Sciatic nerve (tissue), 2 donors: Measurements from ENCODE around the gene POLN. TPM values are rescaled to one million over a fixed set of nuclear protein-coding genes. Genes with fewer than 3 reads are reported as not detected.
"Not testable (repeated sequence)": the region's sequence is repeated elsewhere in the genome, so short reads cannot be mapped to it uniquely, and the experiment has no call there.

Experiments used
- ATAC-seq: fragments of 200-7000 bp; cut with Tn5 transposase; one replicate; pipeline ENCODE4 v1.9.1; 2020; ENCODE audit warnings: mild to moderate bottlenecking, moderate library complexity
- DNase-seq: peaks from one replicate; pipeline ENCODE4 v3.0.0-alpha.2; 2020; ENCODE audit warnings: low spot score
- intact Hi-C: fragments of 100-400 bp; cut with DNase I; formaldehyde crosslinking; loops from one replicate; pipeline ENCODE4 v1.14.2; 2022
- total RNA-seq: library from RNA; stranded (reverse); fragmentation: NEBNext Ultra II Directional; extraction: Animal tissue kit (Norgen Biotek cat#: 25700); gene quantifications from one replicate; pipeline ENCODE4 v1.2.1, GENCODE V29; 2021
- donor health status: DM: no; HTN: no; CAD: no.
- donor health status: DM: no; HTN: no; CAD: no.

The POLN gene
- total RNA-seq, 1 donor from 2014 or later: 7.7 TPM

DNA sequence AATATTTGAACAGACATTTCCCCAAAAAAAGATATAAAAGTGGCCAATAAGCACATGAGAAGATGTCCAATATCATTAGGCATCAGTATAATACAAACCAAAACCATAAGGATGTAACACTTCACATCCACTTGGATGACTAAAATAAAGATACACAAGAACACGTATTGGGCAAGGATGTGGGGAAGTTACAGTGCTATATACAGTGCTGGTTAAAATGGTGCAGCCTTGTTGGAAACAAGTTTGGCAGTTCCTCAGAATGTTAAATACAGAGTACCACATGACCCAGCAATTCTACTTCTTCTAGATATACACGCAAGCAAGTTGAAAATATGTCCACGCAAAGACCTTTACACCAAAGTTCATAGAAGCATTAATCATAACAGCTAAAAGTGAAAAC, 58.9 kb downstream of the POLN start:
- intact Hi-C loops: no loop called here
- DNase-seq (no peak), ATAC-seq (no peak)

GRCh38 chr4:2180410-2180809, 61.5 kb downstream of the POLN start:
- DNase-seq (no peak), ATAC-seq (no peak)
- intact Hi-C loops: no loop called here

- intact Hi-C loops: no loop called here
- no peak for DNase-seq
- no peak for ATAC-seq
These were observed 62.2 kb downstream of the POLN start for GRCh38 chr4:2179717-2180116.

DNA sequence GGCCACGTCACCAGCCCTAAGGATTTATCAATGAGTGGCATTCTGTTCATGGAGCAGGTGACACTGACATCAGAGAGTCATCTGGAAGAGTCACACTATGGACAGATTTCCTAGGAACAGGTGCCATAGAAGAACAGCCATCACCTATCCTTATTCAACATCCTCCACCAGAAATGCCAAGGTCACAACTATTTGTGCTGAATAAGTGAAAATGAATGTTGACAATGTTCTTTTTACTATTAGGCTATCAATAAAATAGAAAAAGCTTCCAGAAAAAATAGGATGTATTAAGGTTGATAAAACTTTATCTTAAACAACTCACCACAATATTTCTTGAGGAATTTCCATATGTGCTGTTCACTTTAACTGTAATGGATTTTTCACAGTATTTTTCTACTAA, 62.9 kb downstream of the POLN start:
- DNase-seq (no peak), ATAC-seq (no peak)
- intact Hi-C loops: no loop called here

DNA sequence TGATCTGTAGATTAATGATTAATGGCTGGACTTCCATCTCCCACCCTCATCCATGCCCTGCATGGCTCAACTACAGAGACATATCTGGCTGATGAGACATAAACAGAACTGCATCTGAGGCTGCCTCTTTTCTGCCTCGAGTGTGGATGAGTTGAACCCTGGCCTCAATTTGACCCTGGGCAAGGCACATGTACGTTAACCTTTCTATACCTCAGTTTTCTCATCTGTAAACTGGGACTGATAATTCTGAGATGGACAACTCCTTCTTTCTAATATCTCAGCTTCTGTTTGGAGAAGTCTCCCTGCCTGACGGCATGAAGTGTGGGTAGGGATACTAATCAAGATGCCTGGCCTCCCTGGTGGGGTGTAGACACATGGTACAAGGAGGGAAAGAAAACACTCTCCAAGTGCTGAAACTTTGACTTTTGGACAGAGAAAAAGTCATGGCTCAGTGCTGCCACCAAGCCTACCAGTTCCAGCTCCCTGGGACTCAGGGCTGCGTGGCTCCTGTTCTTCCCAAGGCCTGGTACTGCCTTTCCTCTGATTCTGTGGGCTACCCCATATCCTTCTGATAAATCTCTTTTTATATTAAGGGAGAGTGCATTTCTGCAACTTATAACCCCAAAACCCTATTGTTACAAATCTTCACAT, 64.4 kb downstream of the POLN start:
- intact Hi-C loops: no loop called here
- DNase-seq (no peak), ATAC-seq (no peak)

- DNase-seq (no peak), ATAC-seq (no peak)
- intact Hi-C loops: no loop called here
These were observed 65.8 kb downstream of the POLN start for GRCh38 chr4:2175990-2176698.

DNA sequence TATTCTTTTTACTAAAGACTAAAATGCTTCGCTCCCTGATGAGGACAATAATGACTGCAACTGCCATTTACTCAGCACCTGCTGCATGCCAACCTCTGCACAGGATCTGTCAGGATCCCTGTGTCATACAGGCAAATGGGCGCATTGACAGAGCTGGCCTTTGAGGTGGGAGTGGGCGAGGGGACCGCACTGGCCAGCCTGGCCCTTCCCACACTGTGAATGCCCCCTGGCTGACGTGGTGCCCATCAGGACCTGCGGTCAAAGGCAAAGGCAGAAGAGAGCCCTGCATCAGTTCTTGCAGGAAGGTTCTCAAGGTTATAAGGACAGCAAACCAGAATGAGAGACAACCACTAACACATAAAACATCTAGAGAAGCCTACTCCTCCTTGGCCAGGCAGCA, 67.9 kb downstream of the POLN start:
- intact Hi-C loops: no loop called here
- DNase-seq: no peak
- ATAC-seq: no peak

DNA sequence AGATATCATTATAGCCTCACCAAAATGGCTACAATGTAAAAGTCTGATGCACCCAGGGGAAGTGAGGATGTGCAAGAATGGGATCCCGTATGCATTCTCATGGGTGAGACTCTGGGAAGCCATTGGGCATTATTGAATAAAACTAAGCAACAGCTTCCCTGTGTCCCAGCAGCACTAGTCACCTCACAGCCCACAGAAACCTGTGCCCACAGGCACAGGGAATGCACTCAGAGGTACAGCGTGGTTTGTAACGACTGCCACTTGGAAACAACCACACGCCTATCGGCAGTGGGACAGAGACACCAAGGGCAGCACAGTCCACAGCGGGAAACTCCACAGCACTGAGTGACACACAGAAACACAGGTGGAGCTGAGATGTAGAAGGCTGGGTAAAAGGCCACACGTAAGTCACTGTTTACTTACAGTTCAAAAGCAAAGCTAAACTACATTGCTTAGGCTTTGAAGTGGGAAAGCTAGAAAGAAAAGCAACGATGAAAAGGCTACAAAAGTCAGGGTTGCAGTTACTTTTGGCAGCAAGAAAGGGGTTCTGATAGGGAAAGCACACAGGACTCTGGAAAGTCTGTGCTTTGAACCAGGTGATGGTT, 69.2 kb downstream of the POLN start:
- DNase-seq: no peak
- no peak for ATAC-seq
- intact Hi-C loops: no loop called here

DNA sequence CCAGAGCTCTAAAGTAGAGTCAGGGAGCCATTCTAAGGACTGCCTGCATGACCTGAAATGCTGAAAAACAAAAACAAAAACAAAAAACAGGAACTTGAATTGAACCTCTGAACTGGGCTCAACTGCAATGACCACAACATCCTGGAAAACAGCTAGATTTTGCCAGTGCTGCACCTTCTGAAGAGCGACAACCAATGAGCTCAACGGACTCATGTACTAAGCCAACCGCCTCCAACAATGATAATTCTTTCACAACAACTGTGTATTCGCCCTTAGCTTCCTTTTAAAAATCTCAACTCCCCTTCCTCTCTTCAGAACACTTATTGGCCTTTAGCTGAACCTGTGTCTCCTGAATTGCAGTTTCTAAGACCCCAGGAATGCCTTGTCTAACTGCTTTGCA, 69.8 kb downstream of the POLN start:
- ATAC-seq (no peak), DNase-seq (no peak)
- intact Hi-C loops: no loop called here

GRCh38 chr4:2168469-2169319, 73.2 kb downstream of the POLN start:
- intact Hi-C loops: no loop called here
- no peak for ATAC-seq
- DNase-seq: no peak

GRCh38 chr4:2166253-2166652, 75.7 kb downstream of the POLN start:
- intact Hi-C loops: no loop called here
- ATAC-seq: no peak

DNA sequence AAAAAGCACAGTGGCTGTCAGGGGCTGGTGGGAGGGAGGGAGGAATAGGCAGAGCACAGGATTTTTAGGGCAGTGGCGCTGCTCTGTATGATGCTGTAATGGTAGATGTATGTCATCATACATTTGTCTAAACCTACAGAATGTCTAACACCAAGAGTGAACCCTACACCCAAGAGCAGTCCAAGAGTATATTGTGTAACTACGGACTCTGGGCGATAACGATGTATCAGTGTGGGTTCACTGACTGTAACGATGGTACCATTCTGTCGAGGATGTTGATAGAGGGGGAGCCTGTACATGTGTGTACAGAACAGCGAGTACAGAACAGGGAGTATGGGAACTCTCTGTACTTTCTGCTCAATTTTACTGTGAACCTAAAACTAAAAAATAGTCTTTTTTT, 76.5 kb downstream of the POLN start:
- DNase-seq (no peak), ATAC-seq (no peak)
- intact Hi-C loops: no loop called here

More at GRCh38 chr4:2166253-2166652, 75.7 kb downstream of the POLN start:
- DNase-seq: no peak

- intact Hi-C loops: no loop called here
- ATAC-seq (no peak), DNase-seq (no peak)
These were observed 78.6 kb downstream of the POLN start for GRCh38 chr4:2163311-2163821.

- DNase-seq, intact Hi-C loops, ATAC-seq: not testable (repeated sequence)
These were observed 80.7 kb downstream of the POLN start for GRCh38 chr4:2161092-2161703.

DNA sequence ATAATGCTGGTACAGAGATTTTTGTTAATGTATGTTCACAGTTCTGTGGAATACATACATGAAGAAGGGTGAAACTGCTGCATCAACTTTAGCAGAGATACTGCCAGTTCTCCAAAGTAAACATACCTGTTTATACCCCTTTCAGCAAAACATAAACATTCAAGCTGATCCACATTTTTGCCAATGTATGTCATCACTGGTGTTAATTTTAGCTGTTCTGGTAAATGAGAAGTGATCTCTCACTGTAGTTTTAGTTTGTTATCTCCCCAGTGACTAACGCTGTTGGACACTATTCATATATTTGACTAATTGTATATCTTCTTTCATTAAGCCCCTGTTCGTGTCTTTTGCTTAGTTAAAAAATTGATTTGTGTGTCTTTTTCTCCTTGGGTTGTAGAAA, 82.0 kb downstream of the POLN start:
- ATAC-seq (no peak), DNase-seq (no peak)
- intact Hi-C loops: no loop called here

DNA sequence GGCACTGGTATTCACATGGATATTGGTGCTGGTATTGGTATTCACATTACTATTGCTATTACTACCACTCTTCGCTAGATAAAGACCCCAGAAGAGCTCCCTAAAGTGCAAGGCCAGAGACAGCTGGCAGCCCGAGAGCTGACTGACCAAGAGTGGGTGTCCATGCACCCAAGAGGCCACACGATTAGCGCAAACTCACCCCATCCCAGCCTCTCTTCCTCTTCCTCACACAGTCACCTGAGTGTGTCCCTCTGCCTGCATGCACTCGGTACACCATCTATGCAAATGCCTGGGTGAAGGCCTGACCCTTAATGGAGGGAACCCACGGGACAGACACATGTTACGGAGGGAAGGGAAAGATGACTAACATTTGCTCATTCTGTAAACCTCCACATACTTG, 86.7 kb downstream of the POLN start:
- DNase-seq (no peak), ATAC-seq (no peak)
- intact Hi-C loops: no loop called here

- ATAC-seq: no peak
- intact Hi-C loops: no loop called here
These were observed 87.6 kb downstream of the POLN start for GRCh38 chr4:2154215-2154740.

DNA sequence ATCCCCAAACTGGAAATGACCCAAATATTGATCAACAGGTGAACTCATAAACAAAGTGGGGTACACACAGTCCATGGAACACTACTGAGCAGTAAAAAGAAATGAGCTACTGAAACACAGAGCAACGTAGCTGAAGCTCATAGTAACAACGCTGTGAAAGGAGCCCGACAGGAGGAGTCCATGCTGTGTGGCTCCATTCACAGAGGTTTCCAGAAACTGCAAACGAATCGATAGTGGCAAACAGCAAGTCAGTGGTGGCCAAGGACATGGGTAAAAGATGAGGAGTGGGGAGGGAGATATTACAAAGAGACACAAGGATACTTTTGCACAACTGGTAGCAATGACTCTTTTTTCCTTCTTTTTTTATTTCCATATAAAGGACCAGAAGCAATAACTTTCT, 90.4 kb downstream of the POLN start:
- intact Hi-C loops: no loop called here
- no peak for DNase-seq
- ATAC-seq: no peak

More at GRCh38 chr4:2154215-2154740, 87.6 kb downstream of the POLN start:
- no peak for DNase-seq

- intact Hi-C loops: no loop called here
- ATAC-seq (no peak), DNase-seq (no peak)
These were observed 91.8 kb downstream of the POLN start for GRCh38 chr4:2150076-2150475.
